Activated CD4-positive, alpha-beta memory T cell treated with anti-CD3 and anti-CD28 coated beads for 36 hours (primary cell): Measurements from ENCODE around the gene TMEM51. TPM values are rescaled to one million over a fixed set of nuclear protein-coding genes. Genes with fewer than 3 reads are reported as not detected.

Experiments used
- CTCF ChIA-PET: fragments of 350-600 bp; sonication (Branson Sonifier 250); formaldehyde crosslinking; loops from one replicate; lab custom pipeline; 2021; ENCODE audit warnings: antibody characterized with exemption, inconsistent platforms; lab: Charles Lee
- POLR2A ChIA-PET: fragments of 350-600 bp; sonication (Branson Sonifier 250); formaldehyde crosslinking; loops from one replicate; lab custom pipeline; 2021; ENCODE audit warnings: antibody characterized with exemption; lab: Charles Lee
- DNase-seq: peaks from one replicate; pipeline ENCODE4 v3.0.0-alpha.2; 2020
- H3K27ac Mint-ChIP-seq: one replicate; pipeline ENCODE4 v1.8.0; 2021; ENCODE audit warnings: mixed read lengths
- H3K27me3 Mint-ChIP-seq: one replicate; pipeline ENCODE4 v1.8.0; 2021; ENCODE audit warnings: mixed read lengths
- H3K36me3 Mint-ChIP-seq: one replicate; pipeline ENCODE4 v1.8.0; 2021; ENCODE audit warnings: mixed read lengths
- H3K4me1 Mint-ChIP-seq: one replicate; pipeline ENCODE4 v1.8.0; 2021; ENCODE audit warnings: low read depth, mixed read lengths
- H3K4me3 Mint-ChIP-seq: one replicate; pipeline ENCODE4 v1.8.0; 2021; ENCODE audit warnings: mild to moderate bottlenecking, mixed read lengths
- H3K9me3 Mint-ChIP-seq: one replicate; pipeline ENCODE4 v1.8.0; 2021; ENCODE audit warnings: mixed read lengths
- intact Hi-C: fragments of 100-400 bp; cut with micrococcal nuclease; formaldehyde crosslinking; loops from one replicate; pipeline ENCODE4 v1.15.1; 2023
- total RNA-seq, 2 experiments: library from RNA; stranded (reverse); gene quantifications; one replicate each; pipeline ENCODE4 v1.2.3, GENCODE V29; 2021

Gene TMEM51
- total RNA-seq, 2 experiments from 2014 or later = not detected

DNA sequence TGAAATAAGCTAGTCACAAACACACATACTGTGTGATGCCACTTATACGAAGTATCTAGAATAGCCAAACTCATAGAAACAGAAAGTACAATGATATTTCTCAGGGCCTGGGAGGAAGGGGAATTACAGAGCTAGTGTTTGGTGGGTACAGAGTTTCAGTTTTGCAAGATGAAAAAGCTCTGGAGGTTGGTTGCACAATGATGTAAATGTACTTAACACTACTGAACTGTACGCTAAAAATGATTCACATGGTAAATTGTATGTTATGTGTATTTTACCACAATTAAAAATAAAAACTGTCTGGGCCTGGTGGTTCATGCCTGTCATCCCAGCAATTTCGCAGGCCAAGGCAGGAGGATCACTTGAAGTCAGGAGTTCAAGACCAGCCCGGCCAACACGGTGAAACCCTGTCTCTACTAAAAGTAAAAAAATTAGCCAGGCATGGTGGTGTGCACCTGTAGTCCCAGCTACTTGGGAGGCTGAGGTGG is 78.2 kb downstream of the TMEM51 start:
- intact Hi-C loops = loop anchor here (1.0 kb wide), 4 partner anchors 12 to 119 kb away; no protein-coding TSS in a partner anchor
- DNase-seq = peak; percentile 50
- no peaks in the 10 kb centered on the region for H3K9me3 Mint-ChIP-seq
- no peaks in the 10 kb centered on the region for H3K36me3 Mint-ChIP-seq
- H3K4me1 Mint-ChIP-seq = peaks cover 15% of the 10 kb centered on the region
- CTCF ChIA-PET = interaction anchor here (0.9 to 1.6 kb wide), 4 partner anchors 21 to 74 kb away, joined by 3 to 6 read pairs (median 3); no protein-coding TSS in a partner anchor
- H3K4me3 Mint-ChIP-seq = no peak overlapping the region
- POLR2A ChIA-PET = interaction anchor here (0.8 to 1.3 kb wide), 2 partner anchors 16 to 56 kb away, joined by 3 to 9 read pairs; partner anchors contain the start of gene FHAD1
- H3K27ac Mint-ChIP-seq = peak overlapping the region; percentile 54
- peaks cover 3% of the 10 kb centered on the region for H3K27me3 Mint-ChIP-seq

DNA sequence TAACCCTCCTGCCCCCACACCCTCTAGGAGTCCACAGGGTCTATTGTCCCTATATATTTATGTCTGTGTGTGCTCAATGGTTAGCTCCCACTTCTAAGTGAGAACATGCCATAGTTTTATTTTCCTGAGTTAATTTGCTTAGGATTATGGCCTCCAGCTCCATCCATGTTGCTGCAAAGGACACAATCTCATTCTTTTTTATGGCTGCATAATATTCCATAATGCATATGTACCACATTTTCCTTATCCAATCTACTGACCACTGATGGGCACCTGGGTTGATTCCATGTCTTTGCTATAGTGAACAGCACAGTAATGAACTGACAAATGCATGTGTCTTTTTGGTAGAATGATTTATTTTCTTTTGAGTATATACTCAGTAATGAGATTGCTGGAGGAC is 80.1 kb downstream of the TMEM51 start:
- intact Hi-C loops = no loop called here
- ChIA-PET CTCF (interaction anchor here (0.7 kb wide), 1 partner anchor 19 kb away, joined by 3 read pairs; no protein-coding TSS in a partner anchor), POLR2A (interaction anchor here (0.9 kb wide), 1 partner anchor 17 kb away, joined by 3 read pairs; no protein-coding TSS in a partner anchor)

DNA sequence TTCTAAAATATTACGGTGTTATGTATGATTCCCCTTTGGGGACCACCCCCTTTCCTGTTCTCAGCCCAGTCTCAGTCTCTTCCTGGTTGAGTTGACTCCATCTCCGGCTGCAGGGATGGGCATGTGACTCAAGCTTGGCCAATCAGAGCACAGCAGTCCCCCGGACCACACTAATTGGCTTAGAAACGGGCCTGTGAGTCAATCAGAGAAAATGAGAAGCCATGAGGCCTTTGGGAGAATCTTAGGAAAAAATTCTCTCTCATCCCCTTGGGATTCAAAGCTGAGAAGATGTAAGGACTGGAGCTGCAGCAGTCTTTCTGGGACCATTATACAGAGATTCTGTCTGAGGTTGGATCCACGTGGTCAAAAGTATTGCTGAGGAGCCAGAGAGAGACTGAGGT is 82.8 kb downstream of the TMEM51 start:
- H3K9me3 Mint-ChIP-seq = no peaks in the 10 kb centered on the region
- H3K36me3 Mint-ChIP-seq = no peaks in the 10 kb centered on the region
- ChIA-PET POLR2A (no interaction called here), CTCF (no interaction called here)
- H3K4me3 Mint-ChIP-seq = no peak overlapping the region
- H3K4me1 Mint-ChIP-seq = peaks cover 11% of the 10 kb centered on the region
- H3K27ac Mint-ChIP-seq = no peak overlapping the region
- DNase-seq = no peak
- intact Hi-C loops = no loop called here
- H3K27me3 Mint-ChIP-seq = peaks cover 7% of the 10 kb centered on the region

More for the DNA sequence above, 80.1 kb downstream of the TMEM51 start:
- H3K4me1 Mint-ChIP-seq = peaks cover 15% of the 10 kb centered on the region
- H3K27me3 Mint-ChIP-seq = peaks cover 5% of the 10 kb centered on the region
- no peak for DNase-seq
- no peak overlapping the region for H3K4me3 Mint-ChIP-seq
- H3K27ac Mint-ChIP-seq = no peak overlapping the region
- H3K9me3 Mint-ChIP-seq = no peaks in the 10 kb centered on the region
- H3K36me3 Mint-ChIP-seq = no peaks in the 10 kb centered on the region

DNA sequence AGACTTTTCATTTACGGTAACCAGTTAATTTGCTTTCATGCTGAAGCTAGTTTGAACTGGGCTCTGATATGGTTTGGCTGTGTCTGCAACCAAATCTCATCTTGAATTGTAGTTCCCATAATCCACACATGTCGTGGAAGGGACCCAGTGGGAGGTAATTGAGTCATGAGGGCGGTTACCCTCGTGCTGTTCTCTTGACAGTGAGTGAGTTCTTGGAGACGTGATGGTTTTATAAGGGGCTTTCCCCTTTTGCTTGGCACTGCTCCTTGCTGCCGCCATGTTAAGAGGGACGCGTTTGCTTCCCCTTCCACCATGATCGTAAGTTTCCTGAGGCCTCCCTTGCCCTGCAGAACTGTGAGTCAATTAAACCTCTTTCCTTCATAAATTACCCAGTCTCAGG is 83.2 kb downstream of the TMEM51 start:
- POLR2A ChIA-PET = no interaction called here
- H3K27ac Mint-ChIP-seq = no peak overlapping the region
- intact Hi-C loops = no loop called here
- peaks cover 7% of the 10 kb centered on the region for H3K4me1 Mint-ChIP-seq
- H3K9me3 Mint-ChIP-seq = no peaks in the 10 kb centered on the region
- no peaks in the 10 kb centered on the region for H3K36me3 Mint-ChIP-seq
- no peak overlapping the region for H3K4me3 Mint-ChIP-seq
- CTCF ChIA-PET = interaction anchor here (0.6 kb wide), 1 partner anchor 71 kb away, joined by 3 read pairs; no protein-coding TSS in a partner anchor
- DNase-seq = no peak
- H3K27me3 Mint-ChIP-seq = peaks cover 7% of the 10 kb centered on the region

- Mint-ChIP-seq H3K9me3 (no peaks in the 10 kb centered on the region), H3K27ac (no peak overlapping the region), H3K36me3 (no peaks in the 10 kb centered on the region), H3K4me1 (peaks cover 5% of the 10 kb centered on the region), H3K4me3 (no peak overlapping the region), H3K27me3 (peaks cover 16% of the 10 kb centered on the region)
- DNase-seq = no peak
- ChIA-PET POLR2A (no interaction called here), CTCF (no interaction called here)
- intact Hi-C loops = no loop called here
Observed at GRCh38 chr1:15238789-15239188, 85.2 kb downstream of the TMEM51 start.

- H3K4me3 Mint-ChIP-seq = no peak overlapping the region
- peaks cover 37% of the 10 kb centered on the region for H3K27me3 Mint-ChIP-seq
- peaks cover 22% of the 10 kb centered on the region for H3K4me1 Mint-ChIP-seq
- H3K36me3 Mint-ChIP-seq = no peaks in the 10 kb centered on the region
- DNase-seq = no peak
- H3K27ac Mint-ChIP-seq = no peak overlapping the region
- H3K9me3 Mint-ChIP-seq = peaks cover 5% of the 10 kb centered on the region
- CTCF ChIA-PET = no interaction called here
- intact Hi-C loops = loop anchor here (1.0 kb wide), 1 partner anchor 11 kb away; no protein-coding TSS in a partner anchor
- POLR2A ChIA-PET = no interaction called here
Observed at GRCh38 chr1:15242766-15243165, 89.2 kb downstream of the TMEM51 start.

GRCh38 chr1:15243275-15244043 is 89.9 kb downstream of the TMEM51 start:
- intact Hi-C loops = loop anchor here (1.0 kb wide), 1 partner anchor 12 kb away; no protein-coding TSS in a partner anchor
- Mint-ChIP-seq H3K36me3 (no peaks in the 10 kb centered on the region), H3K4me1 (peaks cover 28% of the 10 kb centered on the region), H3K9me3 (peaks cover 5% of the 10 kb centered on the region), H3K27me3 (peaks cover 41% of the 10 kb centered on the region), H3K4me3 (no peak overlapping the region), H3K27ac (no peak overlapping the region)
- CTCF ChIA-PET = interaction anchor here (0.7 kb wide), 1 partner anchor 62 kb away, joined by 3 read pairs; no protein-coding TSS in a partner anchor
- DNase-seq = peak; percentile 23
- POLR2A ChIA-PET = interaction anchor here (0.7 kb wide), 1 partner anchor 20 kb away, joined by 4 read pairs; no protein-coding TSS in a partner anchor

DNA sequence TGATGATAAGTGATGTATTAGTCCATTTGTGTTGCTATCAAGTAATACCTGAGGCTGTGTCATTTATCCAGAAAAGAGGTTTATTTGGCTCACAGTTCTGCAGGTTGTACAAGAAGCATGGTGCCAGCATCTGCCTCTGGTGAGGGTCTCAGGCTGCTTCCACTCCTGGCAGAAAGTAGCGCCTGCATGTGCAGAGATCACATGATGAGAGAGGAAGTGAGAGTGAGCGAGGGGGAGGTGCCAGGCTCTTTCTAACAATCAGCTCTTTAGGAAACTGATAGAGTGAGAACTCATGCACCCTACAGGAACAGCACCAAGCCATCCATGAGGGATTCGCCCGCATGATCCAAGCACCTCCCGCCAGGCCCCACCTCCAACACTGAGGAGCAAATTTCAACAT is 91.3 kb downstream of the TMEM51 start:
- intact Hi-C loops = loop anchor here (5.0 kb wide), 1 partner anchor 162 kb away; the partner anchor contains the start of gene EFHD2
- Mint-ChIP-seq H3K27ac (no peak overlapping the region), H3K4me1 (peaks cover 42% of the 10 kb centered on the region), H3K36me3 (peaks cover 2% of the 10 kb centered on the region), H3K9me3 (peaks cover 8% of the 10 kb centered on the region), H3K27me3 (peaks cover 47% of the 10 kb centered on the region), H3K4me3 (no peak overlapping the region)
- POLR2A ChIA-PET = no interaction called here
- CTCF ChIA-PET = no interaction called here
- DNase-seq = no peak

GRCh38 chr1:15245593-15246360 is 92.2 kb downstream of the TMEM51 start:
- Mint-ChIP-seq H3K36me3 (peaks cover 2% of the 10 kb centered on the region), H3K4me1 (peaks cover 45% of the 10 kb centered on the region), H3K9me3 (peaks cover 8% of the 10 kb centered on the region), H3K4me3 (no peak overlapping the region), H3K27ac (no peak overlapping the region), H3K27me3 (peaks cover 51% of the 10 kb centered on the region)
- ChIA-PET CTCF (no interaction called here), POLR2A (no interaction called here)
- intact Hi-C loops = loop anchor here (5.0 kb wide), 1 partner anchor 162 kb away; the partner anchor contains the start of gene EFHD2
- DNase-seq = no peak

DNA sequence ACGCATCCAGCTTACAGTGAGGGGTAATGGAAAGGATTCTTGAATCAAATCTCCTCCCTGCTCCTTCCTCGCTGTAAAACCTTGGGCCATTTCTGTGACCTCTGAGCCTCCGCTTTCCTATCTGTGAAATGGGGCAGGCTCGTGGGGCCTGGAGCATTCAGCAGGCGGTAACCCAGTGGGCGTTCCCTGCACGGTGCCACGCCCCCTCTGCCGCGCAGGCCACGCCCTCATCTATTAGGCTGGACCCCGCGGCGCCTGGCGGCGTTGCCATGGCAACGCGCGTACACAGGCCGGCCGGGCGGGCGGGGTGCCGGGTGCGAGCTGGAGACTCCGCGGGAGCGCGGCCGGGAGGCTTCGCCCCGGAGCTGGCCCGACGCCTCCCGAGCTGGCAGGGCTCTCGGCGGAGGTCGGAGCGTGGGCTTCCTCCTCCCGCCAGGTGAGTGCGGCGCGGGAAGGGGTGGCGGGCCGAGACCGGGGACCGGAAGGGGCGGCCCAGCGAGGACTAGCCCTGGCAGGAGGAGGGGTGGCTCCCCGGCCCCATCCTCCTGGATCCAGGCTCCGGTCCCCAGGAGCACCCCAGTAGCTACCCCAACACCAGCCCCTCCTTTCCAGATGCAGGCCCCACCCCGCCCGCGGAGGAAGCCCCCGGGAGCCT is 93.5 kb downstream of the TMEM51 start, which contains the start of gene FHAD1:
Gene FHAD1, plus strand, starts transcription at position 264 of the 655 bp plus-strand sequence. CDS start 4,562 bp downstream, outside the sequence.
- CTCF ChIA-PET = interaction anchor here (0.7 to 1.3 kb wide), 2 partner anchors 66 to 76 kb away, joined by 3 read pairs; no protein-coding TSS in a partner anchor
- POLR2A ChIA-PET = interaction anchor here (0.6 to 2.7 kb wide), 2 partner anchors 16 to 43 kb away, joined by 4 to 9 read pairs; no protein-coding TSS in a partner anchor
- Mint-ChIP-seq H3K4me3 (peak within 1 kb of the TSS; percentile 39), H3K9me3 (peaks cover 8% of the 10 kb centered on the region), H3K4me1 (peaks cover 54% of the 10 kb centered on the region), H3K27me3 (peaks cover 50% of the 10 kb centered on the region), H3K27ac (no peak within 1 kb of the TSS), H3K36me3 (peaks cover 2% of the 10 kb centered on the region)
- intact Hi-C loops = loop anchor here (5.0 kb wide), 1 partner anchor 160 kb away; the partner anchor contains the start of gene EFHD2
- peak; percentile 61 for DNase-seq

DNA sequence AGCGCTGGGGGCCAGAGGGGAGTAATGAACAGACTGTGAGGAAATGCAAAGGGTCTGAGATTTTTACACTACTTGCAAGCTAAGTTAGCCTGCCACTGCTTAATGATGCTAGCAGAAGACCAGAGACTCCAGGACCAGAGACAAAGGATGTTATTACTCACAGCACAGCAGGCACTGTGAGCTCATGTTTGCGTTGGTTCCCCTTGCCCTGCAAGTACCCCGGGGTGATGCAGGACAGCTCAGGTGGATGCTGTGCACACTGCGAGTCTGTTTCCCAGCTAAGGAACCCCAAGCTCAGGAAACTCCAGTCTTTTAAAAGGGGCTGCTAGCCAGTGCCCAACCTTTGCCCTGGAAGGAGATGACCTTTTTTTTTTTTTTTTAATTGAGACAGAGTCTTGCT is 94.7 kb downstream of the TMEM51 start:
- ChIA-PET CTCF (interaction anchor here (0.7 to 1.3 kb wide), 4 partner anchors 24 to 120 kb away, joined by 3 to 4 read pairs (median 3); no protein-coding TSS in a partner anchor), POLR2A (interaction anchor here (2.7 kb wide), 1 partner anchor 17 kb away, joined by 9 read pairs; no protein-coding TSS in a partner anchor)
- Mint-ChIP-seq H3K27me3 (peaks cover 43% of the 10 kb centered on the region), H3K36me3 (peaks cover 2% of the 10 kb centered on the region), H3K9me3 (peaks cover 8% of the 10 kb centered on the region), H3K4me1 (peaks cover 65% of the 10 kb centered on the region), H3K27ac (peak overlapping the region; percentile 20), H3K4me3 (peak overlapping the region; percentile 39)
- intact Hi-C loops = loop anchor here (5.0 kb wide), 1 partner anchor 159 kb away; the partner anchor contains the start of gene EFHD2
- DNase-seq = no peak
